ENCODE results near the gene TFCP2L1.
"Not testable (repeated sequence)": the region's sequence is repeated elsewhere in the genome, so short reads cannot be mapped to it uniquely, and the experiment has no call there.

TFCP2L1 gene

DNA sequence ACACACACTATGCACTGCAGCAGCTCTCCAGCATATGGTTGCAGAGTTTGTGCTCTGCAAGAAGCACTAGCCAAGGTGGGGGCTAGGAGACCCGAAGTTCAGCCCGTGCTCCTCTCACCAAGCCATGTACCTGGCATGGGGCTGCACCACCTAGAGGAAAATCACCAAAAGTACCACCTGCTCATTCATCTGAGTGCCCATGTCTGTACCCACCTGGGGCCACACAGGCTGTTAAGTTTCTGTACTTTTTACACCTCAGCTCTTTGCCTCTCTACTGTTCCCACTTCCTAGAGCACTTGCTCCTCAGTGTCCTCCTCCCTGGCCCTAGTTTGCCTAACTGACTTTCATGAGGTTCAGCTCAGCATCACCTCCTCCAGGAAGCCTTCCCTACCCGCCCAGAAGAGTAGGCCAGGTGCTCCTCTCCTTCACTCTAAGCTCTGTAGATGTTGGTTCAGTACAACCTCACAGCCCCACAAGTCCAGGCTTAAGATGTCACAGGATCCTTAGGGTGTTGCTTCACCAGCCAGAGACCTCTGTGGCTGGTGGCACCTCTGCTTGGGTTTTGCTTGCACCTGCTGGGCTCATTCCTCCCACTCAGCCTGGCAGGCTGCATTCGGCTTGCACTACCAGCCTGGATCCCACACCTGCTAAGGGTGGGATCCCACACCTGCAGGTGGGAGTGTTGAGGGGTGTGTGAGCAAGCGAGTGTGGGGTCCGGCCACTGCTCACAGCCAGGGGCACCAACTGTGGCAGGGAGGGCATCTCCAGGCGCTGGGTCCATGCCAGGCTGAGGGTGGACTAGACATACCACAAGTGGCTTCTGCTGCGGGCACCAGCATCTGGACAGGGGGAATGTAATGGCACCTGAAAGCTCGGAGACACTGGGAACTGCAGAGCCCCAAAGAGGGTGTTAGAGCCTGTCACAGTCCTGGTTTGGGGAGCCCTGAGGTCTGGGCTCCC, 10.2 kb upstream of the TFCP2L1 start:
- no peak for DNase-seq

DNA sequence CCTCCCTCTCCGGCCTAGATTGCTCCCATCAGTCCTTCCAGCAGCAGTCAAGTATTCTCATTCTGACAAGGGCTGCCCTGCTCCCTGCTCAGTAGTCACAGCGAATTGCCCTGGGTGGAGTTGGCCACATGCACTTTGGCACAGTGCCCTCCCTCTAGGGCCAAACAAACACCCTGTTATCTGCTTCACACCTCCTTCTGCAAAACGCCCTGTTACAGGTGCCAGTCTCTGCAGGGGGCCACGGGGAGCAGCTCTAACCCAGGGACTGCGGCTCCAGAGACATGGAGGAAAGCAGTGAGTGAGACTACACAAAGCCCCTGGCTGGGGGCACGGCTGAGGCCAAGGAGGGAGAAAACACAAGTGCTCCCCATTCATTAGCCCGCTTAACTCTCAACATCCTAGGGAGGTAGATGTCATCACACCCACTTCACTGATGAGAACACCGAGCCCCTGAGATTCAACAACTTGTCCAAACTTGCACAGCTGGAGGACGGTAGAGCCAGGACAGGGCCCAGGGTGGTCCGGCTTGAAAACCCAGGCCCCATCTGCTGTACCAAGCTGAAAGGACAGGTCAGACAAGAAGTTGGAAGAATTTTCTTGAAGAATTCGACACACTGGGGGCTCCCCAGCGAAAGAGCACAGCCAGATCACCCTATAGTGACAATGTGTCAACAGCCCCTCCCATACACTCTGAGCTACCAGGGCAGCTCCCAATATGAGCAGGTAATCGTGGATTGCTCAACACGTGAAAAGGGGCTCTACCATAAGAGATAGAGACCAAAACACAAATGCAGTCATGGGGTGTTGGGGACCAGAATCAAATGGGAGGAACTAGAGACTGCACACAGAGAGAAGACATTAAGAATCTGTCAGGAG, 8.7 kb upstream of the TFCP2L1 start:
- peak; percentile 64 for DNase-seq

DNA sequence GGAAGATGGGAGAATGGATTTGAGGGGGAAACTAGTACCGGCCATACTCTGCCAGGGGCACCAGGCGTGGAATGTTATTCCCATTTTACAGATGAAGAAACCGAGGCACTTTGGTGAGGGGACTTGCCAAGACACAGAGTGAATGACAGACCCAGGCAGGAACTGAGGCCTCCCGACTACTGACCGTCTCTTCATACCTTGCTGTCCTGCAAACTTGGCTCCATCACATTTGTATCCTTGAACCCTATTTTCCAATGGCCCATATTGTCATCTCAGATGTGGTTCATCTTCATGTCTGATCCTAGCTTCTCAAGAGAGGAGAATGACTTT, 6.2 kb upstream of the TFCP2L1 start:
- DNase-seq: no peak

DNA sequence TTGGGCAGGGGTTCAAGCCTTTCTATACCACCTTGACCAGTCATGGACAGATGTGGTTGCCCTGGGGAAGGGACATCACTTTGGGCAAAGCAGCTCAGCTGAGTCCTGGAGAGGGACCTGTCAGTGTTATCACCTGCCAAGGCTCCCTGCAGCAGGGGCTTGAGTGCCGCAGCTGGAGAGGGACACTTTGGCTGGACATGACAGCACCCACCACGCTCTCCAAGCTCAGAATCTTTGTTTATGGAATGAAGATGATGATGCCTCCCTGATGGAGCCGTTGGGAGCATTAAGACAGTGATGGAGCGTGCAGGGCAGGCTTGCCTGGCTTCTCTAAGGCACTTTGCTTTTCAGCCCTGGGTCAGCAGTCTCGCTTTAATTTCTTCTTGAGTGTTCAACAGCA, 4.3 kb upstream of the TFCP2L1 start:
- no peak for DNase-seq

DNA sequence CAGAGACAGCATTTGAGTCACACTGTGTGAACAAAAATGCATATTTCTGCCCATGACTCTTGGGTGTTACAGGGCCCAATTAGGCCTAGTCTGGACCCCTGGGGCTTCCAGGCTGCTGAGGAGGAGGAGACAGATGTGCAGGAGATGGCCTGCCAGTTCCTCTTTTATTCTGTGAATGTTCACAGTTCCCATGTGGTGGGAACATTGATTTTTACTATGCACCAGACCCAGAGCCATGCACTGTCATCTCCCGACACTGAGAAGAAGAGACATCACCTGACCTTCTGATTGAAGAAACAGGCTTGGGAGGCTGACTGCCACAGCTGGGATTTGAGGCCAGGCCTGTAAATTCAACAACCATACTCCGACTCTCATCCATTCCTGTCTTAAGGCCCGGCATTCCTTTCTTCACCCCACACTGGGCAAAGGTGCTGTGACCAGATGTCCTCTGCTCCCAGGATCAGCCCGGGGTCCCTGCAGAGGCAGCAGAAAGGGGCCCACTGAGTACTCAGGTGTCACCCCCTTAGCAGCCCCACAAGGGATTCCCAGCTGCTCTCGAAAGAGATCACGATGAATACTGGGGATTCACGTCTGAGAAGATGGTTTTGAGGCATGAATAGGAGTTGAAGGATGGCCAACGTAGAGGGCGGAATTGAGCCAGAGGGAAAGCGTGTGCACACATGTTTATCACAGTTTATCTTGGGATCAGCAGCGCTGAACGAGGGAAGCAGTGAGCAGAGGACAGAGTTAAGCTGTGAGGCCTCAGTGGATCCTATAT, 3.6 kb upstream of the TFCP2L1 start:
- no peak for DNase-seq

DNA sequence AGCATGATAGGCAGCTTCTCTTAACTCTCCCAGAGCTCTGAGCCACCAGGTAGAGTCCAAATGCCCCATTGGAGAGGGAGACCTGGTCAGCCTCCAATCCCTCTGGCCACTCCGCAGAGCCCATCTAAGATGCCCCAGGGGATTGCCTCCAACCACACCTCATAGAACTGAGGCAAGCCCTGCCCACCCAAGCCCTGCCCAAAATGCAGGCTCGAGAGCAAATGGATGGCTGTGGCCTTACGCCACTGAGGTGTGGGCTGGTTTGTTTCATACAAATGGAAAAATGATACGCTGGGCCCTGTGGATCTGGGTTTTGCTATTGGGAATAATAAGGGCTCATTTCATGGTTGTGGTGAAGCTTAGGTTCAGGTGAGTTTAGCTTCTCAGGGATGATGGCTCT, 3.0 kb upstream of the TFCP2L1 start:
- no peak for DNase-seq

DNA sequence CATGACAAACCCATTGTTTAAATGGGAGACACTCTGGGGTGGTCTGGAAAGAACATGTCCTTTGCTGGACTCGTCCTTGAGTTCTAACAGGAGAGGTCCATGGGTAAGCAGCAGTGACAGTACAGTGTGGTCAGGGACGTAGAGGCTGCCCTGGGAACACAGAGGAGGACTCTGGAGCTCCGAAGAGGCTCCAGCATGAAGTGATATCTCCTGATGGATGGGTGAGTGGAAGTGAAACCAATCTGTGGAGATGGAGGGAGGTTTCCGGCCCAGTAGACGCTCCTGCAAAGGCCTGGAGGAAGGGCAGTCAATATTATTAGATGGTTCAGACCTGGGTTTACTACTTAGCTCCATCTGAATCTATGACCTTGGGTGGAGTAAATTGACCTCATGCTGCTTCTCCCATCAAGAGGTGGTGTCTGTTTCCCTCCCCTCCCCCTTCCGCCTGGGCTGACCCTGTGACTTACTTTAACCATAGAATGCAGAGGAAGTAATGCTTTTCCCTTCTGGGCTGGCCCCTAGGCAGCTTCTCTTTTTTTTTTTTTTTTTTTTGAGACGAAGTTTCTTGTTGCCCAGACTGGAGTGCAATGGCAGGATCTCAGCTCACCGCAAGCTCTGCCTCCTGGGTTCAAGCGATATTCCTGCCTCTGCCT, 2.3 kb upstream of the TFCP2L1 start:
- no peak for DNase-seq

DNA sequence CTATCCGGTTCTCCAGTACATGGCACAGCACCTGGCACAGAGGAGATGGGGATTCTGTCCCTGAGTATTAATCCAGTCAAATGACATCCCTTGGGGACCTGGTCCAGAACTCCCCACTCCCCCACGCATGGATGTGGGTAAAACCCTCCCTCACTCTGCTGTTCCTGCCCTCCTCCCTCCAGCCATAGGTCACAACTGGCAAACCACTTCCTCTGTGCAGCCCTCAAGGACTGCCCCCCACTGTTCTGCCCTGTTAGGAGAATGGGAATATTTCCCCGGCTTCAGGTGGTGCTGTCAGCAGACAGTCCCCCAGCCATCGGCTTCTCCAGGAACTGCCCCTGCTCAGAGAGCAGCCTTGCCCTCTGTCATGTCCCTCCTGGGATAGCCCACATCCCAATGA, 1.5 kb upstream of the TFCP2L1 start:
- no peak for DNase-seq

DNA sequence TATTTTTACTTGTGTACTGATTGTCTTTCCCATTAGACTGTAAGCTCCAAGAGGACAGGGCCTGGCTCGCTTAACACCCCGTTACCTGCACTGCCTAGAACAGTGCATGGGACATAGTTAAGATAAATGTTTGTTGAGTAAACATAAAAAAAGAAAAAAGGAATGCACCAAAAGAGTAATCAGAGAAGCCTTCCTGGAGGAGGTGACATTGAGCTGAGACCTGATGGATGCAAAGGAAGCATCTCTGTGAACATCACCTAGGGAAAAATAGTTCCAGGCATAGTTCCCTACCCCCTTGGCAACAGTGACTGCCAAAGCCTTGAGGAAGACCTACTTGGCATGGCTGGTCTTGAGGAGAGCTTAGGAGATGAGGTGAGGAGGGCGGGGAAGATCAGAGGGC, 924 bp upstream of the TFCP2L1 start:
- no peak for DNase-seq

DNA sequence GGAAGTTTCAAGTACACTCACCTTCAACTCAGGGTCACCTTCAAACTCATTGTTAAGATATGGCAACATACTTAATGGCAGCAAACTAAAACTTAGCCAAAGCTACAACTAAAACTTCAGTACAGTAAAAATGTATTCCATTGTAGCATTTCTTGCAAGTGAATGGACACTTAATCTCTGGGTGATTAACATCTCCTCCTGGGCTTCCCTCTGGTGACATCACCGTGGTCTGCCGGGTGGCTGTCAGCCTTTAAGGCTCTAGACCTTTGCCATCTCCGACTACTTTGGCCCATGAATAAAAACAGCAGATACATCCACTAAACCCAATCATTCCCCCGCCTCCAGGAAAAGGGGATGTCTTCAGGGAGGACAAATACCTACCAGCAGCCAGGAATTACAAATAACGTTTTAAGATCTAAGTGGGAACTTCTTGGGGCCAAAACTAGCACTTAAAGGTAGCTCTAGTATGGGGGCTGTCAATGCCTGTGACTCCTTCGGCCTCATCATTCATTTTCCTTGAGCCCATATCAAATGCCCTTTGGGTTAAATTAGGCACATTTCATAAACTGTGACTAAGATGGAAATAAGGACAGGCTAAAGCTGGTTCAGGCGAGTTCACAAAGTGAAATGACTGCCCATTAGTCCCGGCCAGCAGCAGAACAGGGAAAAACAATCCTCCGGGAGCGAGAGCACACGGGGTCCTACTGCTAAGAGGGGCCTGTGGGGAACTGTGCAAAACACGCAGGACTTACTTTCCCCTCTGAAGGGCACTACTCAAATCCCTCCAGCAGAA, 1.1 kb downstream of the TFCP2L1 start:
- no peak for DNase-seq

DNA sequence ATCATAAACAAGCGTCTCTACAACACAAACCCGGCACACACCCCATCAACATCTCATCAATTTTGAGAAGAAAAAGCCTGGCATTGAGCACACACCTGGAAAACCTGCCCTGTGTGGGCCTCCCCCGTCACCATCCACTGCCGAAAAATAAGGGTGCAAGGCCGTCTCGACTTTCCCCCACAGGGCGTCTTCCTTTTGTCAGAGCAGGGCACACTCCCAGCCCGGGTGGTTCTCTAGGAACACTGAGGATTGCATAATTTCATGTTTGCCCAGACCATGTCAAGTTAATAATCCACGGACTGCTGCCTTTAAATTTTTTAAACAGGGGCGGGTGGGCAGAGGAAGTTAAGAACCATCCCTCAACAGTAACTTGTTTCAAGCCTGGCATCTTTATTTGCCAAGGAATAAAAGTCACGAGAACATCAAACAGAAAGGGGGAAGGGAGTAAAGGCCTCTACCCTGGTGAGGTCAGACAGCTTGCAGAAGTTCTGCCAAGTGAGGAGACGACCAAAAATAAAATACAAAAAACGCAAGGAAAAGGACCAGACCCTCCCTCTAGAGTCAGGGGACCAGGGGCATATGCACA, 2.1 kb downstream of the TFCP2L1 start:
- DNase-seq: no peak

DNA sequence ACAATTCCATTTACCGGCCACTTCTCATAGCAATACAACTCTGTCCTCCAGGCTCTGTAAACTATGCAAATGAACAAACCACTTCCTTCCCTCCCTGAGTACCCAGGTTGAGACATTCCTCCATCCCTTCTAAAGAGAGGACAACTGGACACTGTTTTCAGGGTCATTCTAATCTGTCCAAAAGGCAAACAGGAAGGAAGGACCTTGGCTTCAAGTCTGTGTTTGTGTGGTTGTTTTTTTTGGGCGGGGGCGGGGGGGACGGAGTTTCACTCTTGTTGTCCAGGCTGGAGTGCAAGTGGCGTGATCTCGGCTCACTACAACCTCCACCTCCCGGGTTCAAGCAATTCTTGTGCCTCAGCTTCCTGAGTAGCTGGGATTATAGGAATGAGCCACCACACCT, 3.3 kb downstream of the TFCP2L1 start:
- DNase-seq: no peak

DNA sequence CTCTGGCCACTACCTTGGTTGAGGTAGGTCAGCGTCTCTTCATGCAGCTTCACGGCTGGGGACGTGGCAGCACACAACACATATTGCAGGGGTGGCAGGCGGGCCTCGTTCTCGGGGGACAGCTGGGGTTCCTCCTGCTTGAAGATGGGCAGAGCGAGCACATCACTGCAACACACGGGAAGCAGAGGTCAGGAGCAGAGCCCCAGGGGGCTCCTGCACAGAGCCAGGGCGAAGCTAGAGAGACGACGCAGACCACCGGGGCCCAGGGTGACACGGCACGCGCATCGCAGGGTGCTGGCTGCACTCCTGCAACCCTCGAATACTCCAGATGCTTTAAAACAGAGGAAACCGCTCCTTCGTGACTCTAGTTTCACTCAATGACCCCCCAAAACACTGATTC, 3.9 kb downstream of the TFCP2L1 start:
- no peak for DNase-seq

DNA sequence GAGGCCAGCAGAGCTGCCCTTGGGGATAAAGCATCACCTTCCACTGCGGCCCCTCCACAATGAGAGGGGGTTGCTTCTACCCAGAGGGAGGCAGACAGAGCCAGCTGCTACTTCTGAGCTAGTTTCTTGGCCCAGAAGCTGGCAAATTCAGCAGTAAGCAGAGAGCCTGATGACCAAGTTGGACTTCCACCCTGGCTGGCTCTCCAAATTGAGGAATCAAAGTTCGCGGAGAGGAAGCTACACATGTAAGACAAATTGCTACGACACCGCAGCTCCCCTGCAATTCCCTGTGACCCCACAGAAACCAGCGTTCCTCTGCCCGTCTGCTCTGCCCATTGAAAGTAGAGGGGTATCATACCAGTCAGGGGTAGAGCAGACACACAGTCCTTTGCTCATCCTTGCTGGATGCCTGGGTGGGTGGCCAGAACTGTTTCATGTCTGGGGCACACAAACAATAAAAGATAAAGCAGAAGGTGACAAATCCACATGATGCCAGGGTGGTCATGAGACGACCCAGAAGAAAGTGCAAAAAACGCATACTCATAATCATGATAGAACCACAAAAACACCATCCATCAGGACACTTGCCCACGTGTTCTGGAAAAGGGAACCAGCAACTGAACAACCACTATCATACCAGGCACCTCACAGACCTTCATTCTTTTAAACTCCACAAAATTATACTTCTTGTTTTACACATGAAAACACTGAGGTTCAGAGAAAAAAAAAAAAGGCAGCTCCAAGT, 5.4 kb downstream of the TFCP2L1 start:
- DNase-seq: no peak

DNA sequence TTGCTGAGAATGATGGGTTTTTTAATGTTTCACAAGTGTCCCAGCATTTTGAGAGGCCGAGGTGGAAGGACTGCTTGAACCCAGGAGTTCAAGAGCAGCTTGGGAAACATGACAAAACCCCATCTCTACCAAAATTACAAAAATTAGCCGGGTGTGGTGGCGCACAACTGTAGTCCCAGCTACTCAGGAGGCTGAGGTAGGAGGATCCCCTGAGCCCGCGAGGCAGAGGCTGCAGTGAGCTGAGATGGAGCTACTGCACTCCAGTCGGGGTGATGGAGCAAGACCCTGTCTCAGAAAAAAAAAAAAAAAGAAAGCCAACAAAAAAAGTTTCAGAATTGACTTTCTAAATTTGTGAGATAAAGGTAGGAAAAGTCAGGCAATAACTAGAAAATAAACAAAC, 8.7 kb downstream of the TFCP2L1 start:
- DNase-seq: no peak

DNA sequence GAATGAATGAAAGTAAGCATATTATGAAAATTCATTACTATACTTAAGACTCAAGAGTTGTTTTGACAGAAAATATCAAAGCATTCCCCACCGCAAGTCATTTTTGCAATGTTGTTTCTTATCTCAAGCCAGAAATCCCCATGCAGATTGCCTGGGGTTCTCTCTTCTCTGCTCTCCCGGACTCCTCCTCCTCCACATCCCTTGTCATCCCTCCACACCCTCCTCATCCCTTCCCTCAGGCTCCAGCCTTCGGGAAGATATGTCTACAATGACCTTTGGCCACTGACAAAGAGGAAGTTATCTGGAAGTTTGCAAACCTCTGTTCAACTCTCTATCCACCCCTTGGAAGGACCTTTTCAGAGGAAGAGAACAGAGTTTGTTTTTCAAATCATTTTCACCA, 11.9 kb downstream of the TFCP2L1 start:
- no peak for DNase-seq

DNA sequence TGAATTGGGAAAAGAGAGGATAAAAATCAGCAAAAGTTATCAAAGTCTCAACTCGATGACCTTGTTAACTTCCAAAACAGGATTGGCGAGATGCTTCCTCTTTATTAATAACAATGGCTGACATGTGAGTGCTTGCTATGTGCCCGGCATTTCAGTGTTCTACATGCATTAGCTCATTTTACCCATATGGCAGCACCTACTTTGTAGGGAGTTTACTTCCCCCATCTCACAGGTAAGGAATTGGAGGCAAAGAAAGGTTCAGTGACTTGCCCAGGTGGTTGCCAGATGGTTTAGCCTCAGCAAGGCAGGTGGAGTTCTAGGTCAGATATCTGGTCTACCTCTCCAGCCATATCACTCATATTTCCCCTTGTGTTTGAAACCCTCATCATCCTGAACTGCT, 12.4 kb downstream of the TFCP2L1 start:
- no peak for DNase-seq

DNA sequence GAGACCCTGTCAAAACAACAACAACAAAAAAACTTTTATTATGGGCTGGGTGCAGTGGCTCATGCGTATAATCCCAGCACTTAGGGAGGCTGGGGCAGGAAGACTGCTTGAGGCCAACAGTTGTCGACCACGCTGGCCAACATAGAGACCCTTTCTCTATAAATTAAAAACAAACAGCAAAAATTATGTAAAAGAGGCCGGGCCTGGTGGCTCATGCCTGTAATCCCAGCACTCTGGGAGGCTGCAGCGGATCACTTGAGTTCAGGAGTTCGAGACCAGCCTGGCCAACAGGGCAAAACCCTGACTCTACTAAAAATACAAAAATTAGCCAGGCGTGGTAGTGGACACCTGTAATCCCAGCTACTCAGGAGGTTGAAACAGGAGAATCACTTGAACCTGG, 15.6 kb downstream of the TFCP2L1 start:
- not testable (repeated sequence) for DNase-seq

DNA sequence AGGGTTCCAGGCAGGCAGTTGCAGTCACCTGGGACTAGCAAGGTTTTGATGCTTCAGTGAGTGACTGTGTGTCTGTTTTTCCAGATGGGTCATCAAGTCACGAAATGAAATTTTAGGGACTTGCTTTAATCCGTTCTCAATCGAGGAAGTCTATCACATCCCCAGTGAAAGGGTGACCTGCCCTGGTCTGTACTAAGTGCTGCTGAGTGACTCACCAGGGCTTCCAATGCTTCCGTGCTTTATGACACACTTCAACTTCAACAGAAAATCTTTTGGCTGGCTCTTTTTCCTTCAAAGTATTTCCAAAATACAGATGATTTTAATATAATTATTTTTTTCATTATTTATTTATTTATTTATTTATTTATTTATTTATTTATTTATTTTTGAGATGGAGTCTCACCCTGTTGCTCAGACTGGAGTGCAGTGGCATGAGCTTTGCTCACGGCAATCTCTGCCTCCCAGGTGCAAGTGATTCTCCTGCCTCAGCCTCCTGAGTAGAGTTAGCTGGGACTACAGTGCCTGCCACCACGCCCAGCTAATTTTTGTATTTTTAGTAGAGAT, 18.4 kb downstream of the TFCP2L1 start:
- DNase-seq: no peak

DNA sequence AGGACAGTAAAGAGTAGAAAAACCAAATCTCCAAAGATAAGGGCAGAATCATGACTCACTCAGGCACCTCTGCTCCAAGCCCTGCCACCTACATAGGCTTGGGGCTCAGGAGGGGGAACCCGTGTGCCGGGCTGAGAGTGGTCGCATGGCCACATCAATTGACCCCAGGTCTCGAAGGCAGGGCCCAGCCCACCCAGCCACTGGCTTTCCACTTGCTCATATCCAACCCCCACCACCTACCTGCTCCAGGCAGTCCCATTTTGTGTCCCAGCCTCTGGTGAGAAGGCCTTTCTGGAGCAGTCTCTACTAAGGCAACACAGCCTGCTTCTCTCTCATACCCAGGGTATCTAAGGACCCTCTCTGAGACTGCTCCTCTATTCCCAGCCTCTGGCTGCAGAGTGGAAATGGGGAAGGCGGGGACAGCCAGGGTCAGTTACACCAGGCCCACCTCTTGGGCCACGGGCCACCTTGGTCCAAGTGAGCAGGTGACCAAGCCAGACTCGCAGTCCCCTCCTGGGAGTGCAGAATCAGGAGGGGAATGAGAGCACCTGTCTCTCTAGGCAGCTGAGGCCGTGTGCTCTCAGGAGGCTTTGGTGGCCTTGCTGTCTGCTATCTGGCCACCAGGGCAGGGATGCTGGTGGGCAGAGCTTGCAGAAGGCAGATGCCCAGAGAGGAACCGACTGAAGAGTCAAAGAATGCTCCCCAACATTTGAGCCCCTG, 20.8 kb downstream of the TFCP2L1 start:
- DNase-seq: peak; percentile 12
